ENCODE measurements around the gene IL3RA.
"Not testable (repeated sequence)": the region's sequence is repeated elsewhere in the genome, so short reads cannot be mapped to it uniquely, and the experiment has no call there.

IL3RA gene

DNA sequence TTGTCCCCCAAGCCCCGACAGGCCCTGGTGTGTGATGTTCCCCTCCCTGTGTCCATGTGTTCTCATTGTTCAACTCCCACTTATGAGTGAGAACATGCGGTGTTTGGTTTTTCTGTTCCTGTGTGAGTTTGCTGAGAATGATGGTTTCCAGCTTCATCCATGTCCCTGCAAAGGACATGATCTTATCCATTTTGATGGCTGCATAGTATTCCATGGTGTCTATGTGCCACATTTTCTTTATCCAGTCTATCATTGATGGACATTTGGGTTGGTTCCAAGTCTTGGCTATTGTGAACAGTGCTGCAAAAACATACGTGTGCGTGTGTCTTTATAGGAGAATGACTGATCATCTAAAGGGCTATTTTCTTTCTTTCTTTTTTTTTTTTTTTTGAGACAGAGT, 4.2 kb upstream of the IL3RA start:
- DNase-seq, result not testable (repeated sequence)

- DNase-seq, result no peak
These were observed 1.7 kb upstream of the IL3RA start for GRCh38 chrX:1334854-1335253.

DNA sequence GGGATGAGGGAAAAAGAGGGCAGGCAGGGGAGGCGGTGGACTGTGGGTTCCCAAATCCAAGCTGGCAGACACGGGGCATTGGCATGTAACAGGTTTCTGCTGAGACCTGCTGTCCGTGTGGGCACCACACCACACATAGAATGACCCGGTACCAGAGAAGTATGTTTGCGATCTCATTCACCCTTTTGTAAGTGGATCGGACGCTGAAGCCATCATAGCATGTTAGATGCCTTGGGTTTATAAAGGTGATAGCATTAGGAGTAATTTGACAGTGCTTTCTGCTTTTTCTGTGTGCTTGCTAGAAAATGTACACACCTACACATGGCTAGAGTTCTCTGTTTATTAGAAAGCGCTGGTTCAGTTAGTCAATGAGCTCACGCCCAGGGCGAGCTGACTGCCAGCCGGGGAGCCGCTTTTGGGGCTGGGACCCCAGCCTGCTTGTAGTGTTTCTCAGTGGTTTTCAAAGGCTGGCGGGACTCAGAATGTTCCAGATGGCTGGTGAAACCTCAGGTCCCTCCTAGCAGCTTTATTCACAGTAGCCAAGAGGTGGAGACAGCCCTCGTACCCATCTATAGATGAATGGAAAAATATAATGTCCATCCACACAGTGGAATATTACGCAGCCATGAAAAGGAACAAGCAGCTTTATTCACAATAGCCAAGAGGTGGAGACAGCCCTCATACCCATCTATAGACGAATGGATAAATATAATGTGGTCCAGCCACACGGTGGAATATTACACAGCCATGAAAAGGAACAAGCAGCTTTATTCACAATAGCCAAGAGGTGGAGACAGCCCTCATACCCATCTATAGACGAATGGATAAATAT, 579 bp downstream of the IL3RA start:
- peak; percentile 39 for DNase-seq

- DNase-seq, result peak; percentile 75
These were observed 5.1 kb downstream of the IL3RA start for GRCh38 chrX:1341545-1342184.

DNA sequence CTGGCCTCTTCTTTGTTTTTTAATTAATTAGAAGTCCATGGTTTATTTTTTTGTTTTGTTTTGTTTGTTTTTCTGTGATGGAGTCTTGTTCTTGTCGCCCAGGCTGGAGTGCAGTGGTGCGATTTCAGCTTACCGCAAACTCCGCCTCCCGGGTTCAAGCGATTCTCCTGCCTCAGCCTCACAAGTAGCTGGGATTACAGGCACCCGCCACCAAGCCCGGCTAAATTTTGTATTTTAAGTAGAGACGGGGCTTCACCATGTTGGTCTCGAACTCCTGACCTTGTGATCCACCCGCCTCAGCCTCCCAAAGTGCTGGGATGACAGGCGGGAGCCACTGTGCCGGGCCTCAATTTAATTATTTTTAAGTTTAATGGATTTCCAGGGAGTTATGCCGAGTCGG, 13.0 kb downstream of the IL3RA start:
- not testable (repeated sequence) for DNase-seq

DNA sequence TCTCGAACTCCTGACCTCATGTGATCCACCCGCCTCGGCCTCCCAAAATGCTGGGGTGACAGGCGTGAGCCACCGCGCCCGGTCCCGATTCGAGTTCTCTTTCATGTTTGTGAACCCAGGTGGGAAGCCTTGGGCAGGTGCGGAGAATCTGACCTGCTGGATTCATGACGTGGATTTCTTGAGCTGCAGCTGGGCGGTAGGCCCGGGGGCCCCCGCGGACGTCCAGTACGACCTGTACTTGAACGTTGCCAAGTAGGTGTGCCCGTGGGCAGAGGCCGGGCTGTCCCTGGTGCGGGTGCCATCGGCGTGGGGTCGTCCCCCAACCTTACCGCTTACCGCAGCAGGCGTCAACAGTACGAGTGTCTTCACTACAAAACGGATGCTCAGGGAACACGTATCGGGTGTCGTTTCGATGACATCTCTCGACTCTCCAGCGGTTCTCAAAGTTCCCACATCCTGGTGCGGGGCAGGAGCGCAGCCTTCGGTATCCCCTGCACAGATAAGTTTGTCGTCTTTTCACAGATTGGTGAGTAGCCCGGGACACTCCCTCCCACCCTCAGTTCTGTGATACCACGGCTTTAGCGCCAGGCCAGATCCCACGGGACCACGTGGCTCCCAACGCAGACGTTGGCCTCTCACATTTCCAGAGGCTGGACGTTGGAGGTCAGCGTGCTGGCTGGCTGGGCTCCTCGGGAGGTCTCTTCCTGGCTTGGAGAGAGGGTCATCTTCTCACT, 15.6 kb downstream of the IL3RA start:
- DNase-seq, result no peak

DNA sequence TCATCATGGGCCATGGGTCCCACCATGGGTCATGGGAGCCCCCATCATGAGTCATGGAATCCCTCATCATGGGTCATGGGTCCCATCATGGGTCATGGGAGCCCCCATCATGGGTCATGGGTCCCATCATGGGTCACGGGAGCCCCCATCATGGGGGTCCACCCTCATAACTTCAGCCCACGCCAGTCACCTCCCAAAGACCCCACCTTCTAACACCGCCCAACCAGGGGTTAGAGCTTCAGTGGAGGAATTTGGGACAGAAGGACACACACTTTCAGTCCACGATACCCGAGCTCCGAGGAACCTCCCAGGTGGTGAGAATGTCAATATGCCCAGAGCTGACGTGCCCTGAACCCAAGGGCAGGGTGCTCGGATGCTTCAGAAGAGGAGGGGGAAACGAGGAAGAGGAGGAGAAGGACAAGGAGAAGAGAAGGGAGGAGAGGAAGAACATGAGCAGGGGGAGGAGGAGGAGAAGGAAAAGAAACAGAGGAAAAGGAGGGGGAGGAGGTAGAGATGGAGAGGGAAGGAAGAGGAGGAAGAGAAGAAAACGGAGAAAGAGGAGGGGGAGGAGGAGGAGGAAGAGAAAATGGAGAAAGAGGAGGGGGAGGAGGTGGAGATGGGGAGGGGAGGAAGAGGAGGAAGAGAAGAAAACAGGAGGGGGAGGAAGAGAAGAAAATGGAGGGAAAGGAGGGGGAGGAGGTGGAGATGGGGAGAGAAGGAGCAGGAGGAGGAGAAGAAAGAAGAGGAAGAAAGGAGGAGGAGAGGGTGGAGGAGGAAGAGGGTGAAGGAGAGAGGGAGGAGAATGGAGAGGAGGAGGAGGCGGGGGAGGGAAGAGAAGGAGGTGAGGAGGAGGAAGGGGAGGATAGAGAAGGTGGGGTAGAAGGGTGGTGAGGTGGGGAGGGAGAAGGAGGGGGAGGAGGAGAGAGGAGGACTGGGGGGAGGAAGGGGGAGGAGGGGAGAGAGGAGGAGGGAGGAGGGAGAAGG, 17.7 kb downstream of the IL3RA start:
- DNase-seq, result no peak

DNA sequence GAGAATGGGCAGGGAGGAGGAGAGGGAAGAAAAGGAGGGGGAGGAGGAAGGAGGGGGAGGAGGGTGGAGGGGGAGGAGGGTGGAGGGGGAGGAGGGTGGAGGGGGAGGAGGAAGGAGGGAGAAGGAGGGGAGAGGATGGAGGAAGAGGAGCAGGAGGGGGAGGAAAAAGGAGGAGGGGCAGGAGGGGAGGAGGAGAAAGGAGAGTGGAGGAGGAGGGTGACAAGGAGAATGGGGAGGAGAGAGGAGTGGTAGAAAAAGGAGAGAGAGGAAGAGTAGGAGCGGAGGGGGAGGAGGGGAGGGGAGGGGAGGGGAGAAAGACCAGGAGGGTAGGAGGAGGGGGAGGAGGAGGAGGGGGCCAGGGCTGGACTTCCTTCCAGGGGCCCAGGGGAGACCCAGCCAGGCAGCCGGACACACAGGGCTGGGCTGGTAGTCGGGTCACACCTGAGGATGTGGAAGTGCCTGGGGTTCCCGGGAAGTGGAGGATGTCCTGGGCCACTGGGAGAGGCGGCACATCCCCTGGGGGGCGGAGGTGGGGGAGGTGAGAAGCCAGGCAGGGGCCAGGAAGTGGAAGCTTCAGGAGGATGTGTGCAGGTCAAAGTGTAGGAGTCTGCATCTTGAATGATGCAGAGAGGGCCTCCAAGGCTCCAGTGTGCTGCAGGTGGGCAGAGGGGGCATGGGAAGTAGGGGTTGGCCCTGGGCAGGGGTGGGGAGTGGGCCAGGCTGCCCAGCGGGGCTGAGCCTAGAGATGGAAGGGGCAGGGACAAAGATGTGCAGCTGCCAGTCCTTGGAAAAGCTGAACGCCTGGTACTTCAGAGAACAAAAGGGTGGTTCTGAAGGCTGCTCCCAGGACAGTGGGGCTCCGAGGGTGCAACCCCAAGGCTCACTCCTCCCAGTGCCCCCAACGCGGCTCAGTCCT, 18.8 kb downstream of the IL3RA start:
- no peak for DNase-seq

GRCh38 chrX:1357993-1358392, 21.4 kb downstream of the IL3RA start:
- no peak for DNase-seq

DNA sequence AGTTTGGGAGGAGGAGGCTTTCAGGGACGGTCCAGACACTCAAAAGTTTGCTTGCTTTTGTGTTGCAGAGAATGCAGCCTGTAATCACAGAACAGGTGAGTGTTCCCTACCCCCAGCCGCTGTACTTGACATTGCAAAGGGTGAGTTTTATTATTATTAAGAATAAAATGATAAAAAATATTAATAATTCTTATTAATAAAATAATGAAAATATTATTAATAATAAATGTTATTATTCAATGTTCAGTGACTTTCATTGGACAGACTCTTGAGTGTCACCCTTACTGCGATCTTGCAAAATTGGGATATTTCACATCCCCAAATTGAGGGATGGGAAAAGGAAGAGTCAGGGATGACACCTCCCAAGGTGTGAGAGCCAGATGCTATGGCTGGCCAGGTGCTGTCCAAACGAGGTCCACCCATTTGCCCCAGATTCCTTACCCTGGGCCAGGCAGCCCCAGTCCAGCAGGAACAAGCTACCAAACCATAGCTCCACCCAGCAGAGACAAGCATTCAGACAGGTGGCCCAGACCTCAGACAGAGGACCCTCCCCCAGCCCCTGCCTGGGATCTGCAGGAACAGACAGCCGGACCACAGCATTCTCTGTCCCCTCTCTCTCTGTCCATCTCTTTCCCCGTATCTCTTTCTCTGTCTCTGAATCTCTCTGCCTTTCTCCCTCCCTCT, 22.4 kb downstream of the IL3RA start:
- DNase-seq, result no peak

DNA sequence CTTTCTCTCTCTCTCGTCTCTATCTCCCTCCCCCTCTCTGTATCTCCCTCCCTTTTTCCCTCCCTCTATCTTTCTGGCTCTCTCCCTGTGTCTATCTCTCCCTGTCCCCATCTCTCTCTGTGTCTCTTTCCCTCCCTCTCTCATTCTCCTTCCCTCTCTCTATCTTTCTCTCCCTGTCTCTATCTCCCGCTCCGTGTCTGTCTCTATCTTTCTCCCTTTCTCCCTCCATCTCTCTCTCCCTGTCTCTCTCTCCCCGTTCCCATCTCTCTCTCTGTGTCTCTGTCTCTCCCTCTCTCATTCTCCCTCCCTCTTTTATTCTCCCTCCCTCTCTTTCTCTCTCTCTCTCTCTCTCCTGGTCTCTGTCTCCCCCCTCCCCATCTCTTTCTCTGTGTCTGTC, 22.9 kb downstream of the IL3RA start:
- no peak for DNase-seq

GRCh38 chrX:1360171-1360570, 23.6 kb downstream of the IL3RA start:
- DNase-seq, result no peak

DNA sequence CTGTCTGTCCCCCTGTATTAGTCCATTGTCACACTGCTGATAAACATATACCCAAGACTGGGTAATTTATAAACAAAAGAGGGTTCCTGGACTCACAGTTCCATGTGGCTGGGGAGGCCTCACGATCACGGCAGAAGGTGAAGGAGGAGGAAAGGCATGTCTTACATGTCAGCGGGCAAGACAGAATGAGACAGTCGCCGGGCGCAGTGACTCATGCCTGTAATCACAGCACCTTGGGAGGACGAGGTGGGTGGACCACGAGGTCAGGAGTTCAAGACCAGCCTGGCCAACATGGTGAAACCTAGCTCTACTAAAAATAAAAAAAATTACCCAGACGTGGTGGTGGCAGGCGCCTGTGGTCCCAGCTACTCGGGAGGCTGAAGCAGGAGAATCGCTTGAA, 24.7 kb downstream of the IL3RA start:
- no peak for DNase-seq

- DNase-seq, result no peak
These were observed 25.3 kb downstream of the IL3RA start for GRCh38 chrX:1361910-1362309.

GRCh38 chrX:1366363-1366762, 29.8 kb downstream of the IL3RA start:
- not testable (repeated sequence) for DNase-seq

- no peak for DNase-seq
These were observed 31.8 kb downstream of the IL3RA start for GRCh38 chrX:1368385-1368698.

DNA sequence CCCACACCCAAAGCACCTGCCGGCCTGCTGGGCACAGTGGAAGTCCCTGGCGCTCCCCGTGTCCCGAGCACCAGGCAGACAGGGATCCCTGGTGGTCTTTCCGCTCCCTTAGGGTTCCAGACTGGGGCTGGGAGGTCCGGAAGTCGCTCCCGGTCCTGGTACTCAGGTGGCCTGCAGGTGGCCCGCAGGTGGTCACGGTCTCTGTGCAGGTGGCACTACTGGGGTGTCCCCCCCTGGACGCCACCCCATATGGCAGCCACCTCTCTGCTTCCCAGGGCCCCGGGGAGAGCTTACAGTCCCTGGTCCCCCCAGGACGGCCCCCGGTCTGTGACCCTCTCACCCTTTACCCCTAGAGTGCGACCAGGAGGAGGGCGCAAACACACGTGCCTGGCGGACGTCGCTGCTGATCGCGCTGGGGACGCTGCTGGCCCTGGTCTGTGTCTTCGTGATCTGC, 41.7 kb downstream of the IL3RA start:
- no peak for DNase-seq

GRCh38 chrX:1380672-1381233, 44.2 kb downstream of the IL3RA start:
- DNase-seq, result no peak

- no peak for DNase-seq
These were observed 48.2 kb downstream of the IL3RA start for GRCh38 chrX:1384658-1385252.
